ENCODE results near the gene RBM6.

DNA sequence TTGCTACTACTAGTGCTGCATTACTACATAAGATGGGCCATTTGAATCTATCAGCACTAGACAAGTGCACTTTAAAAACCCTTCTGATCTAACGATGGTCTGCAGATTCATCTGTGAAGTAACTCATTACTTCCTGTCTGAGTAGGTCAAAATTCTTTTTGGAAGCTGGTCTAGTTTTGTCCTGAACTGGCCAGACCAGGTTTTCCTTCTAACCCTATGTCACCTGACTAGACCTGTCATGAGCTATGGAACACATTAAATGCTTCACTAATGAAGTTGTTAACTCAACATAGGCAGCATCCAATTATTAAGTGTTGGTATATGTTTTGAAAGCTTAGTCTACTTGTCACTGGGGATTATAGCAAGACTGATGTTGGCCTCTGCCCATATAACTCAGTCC, 138.7 kb downstream of the RBM6 start:
- TF ChIP-seq, protein P1, sequence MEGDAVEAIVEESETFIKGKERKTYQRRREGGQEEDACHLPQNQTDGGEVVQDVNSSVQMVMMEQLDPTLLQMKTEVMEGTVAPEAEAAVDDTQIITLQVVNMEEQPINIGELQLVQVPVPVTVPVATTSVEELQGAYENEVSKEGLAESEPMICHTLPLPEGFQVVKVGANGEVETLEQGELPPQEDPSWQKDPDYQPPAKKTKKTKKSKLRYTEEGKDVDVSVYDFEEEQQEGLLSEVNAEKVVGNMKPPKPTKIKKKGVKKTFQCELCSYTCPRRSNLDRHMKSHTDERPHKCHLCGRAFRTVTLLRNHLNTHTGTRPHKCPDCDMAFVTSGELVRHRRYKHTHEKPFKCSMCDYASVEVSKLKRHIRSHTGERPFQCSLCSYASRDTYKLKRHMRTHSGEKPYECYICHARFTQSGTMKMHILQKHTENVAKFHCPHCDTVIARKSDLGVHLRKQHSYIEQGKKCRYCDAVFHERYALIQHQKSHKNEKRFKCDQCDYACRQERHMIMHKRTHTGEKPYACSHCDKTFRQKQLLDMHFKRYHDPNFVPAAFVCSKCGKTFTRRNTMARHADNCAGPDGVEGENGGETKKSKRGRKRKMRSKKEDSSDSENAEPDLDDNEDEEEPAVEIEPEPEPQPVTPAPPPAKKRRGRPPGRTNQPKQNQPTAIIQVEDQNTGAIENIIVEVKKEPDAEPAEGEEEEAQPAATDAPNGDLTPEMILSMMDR (IDR thresholded peaks at IDR 0.05; ENCODE audit: insufficient read depth, low read depth, low read length): no peak
- TF ChIP-seq EZH2 (IDR thresholded peaks at IDR 0.05; ENCODE audit: insufficient read depth, low read length): no peak

Data from astrocyte (in vitro differentiated cells and primary cell).